GM13976 (cell line): ENCODE data around the gene SLC35D3.
A peak's percentile ranks its signal among the peaks of the same experiment; 100 is the strongest.

Experiments used
- DNase-seq: peaks from one replicate; pipeline ENCODE4 v3.0.0; 2012; ENCODE audit warnings: low spot score
- CTCF ChIP-seq: IDR thresholded peaks from 2 replicates; pipeline ENCODE4 v1.5.1; 2012; ENCODE audit warnings: borderline replicate concordance, mild to moderate bottlenecking; ENCODE audit not compliant: insufficient read depth; ENCODE audit errors: extremely low read depth, missing control alignments, control extremely low read depth
- in situ Hi-C: fragments of 300-500 bp; cut with MboI; formaldehyde crosslinking; loops from one replicate; pipeline ENCODE4 v1.12.0; 2022; ENCODE audit warnings: low sequenced_read_pairs, mixed read lengths, inconsistent platforms; ENCODE audit not compliant: unreplicated experiment

SLC35D3 gene

GRCh38 chr6:136922685-136923006 lies 545 bp downstream of the SLC35D3 start:
- no peak for TF ChIP-seq CTCF
- peak; percentile 62 for DNase-seq
- in situ Hi-C loops = no loop called here

- no peak for TF ChIP-seq CTCF
- DNase-seq = peak; percentile 50
- in situ Hi-C loops = no loop called here
Measured at GRCh38 chr6:136923116-136923953, 1.2 kb downstream of the SLC35D3 start.

- DNase-seq = no peak
- in situ Hi-C loops = no loop called here
- TF ChIP-seq CTCF = no peak
Measured at GRCh38 chr6:136923954-136924673, 2.0 kb downstream of the SLC35D3 start.

GRCh38 chr6:136926383-136926782 lies 4.3 kb downstream of the SLC35D3 start:
- DNase-seq = no peak

GRCh38 chr6:136927292-136927691 lies 5.2 kb downstream of the SLC35D3 start:
- peak; percentile 61 for DNase-seq
- in situ Hi-C loops = no loop called here
- TF ChIP-seq CTCF = peak; percentile 35

More at GRCh38 chr6:136926383-136926782, 4.3 kb downstream of the SLC35D3 start:
- no peak for TF ChIP-seq CTCF
- in situ Hi-C loops = no loop called here

GRCh38 chr6:136930528-136930927 lies 8.4 kb downstream of the SLC35D3 start:
- no peak for DNase-seq
- in situ Hi-C loops = no loop called here
- TF ChIP-seq CTCF = no peak
